GM18498 (cell line): ENCODE measurements around the gene TIMM17A.
"Not testable (repeated sequence)": the region's sequence is repeated elsewhere in the genome, so short reads cannot be mapped to it uniquely, and the experiment has no call there.

ENCODE experiments used
- ATAC-seq: cut with Tn5 transposase; IDR thresholded peaks from one replicate; pipeline ENCODE4 v1.9.1; 2021; ENCODE audit warnings: mild to moderate bottlenecking, moderate library complexity; ENCODE audit not compliant: unreplicated experiment

Gene TIMM17A

GRCh38 chr1:202014060-202014459 lies 58.8 kb downstream of the TIMM17A start:
- no peak for ATAC-seq

- no peak for ATAC-seq
These were observed 59.8 kb downstream of the TIMM17A start for GRCh38 chr1:202014915-202015661.

GRCh38 chr1:202015662-202015937 lies 60.3 kb downstream of the TIMM17A start:
- no peak for ATAC-seq

GRCh38 chr1:202016022-202016810 lies 60.9 kb downstream of the TIMM17A start:
- ATAC-seq, result no peak

GRCh38 chr1:202016811-202017748 lies 61.8 kb downstream of the TIMM17A start:
- no peak for ATAC-seq

GRCh38 chr1:202017749-202018467 lies 62.6 kb downstream of the TIMM17A start:
- no peak for ATAC-seq

GRCh38 chr1:202018468-202019234 lies 63.3 kb downstream of the TIMM17A start:
- ATAC-seq, result no peak

GRCh38 chr1:202019235-202019558 lies 63.9 kb downstream of the TIMM17A start:
- ATAC-seq, result not testable (repeated sequence)
